Adipose tissue (tissue), 3 donors: ENCODE results near the gene HIP1R. TPM values are rescaled to one million over a fixed set of nuclear protein-coding genes. Genes with fewer than 3 reads are reported as not detected.

Experiments used
- H3K27ac ChIP-seq: one replicate; pipeline ENCODE4 v1.5.1; 2013; ENCODE audit warnings: low read depth, low read length
- WGBS, 3 donors: extraction: QIAGEN DNeasy Blood & Tissue Kit; methylation state at CpG; one replicate each; pipeline ENCODE4 v1.1.7; 2013; 5-methylcytosine and 5-hydroxymethylcytosine counted together
- polyA plus RNA-seq, 3 donors: library from polyadenylated mRNA; stranded (reverse); fragments of 200-250 nt; gene quantifications; one replicate each; pipeline ENCODE4 v1.2.3, GENCODE V29; 2013
- donor health status: healthy with polysubstance abuse.
- donor health status: Bipolar disorder and iron deficiency.
- donor health status: healthy.

Gene HIP1R
- polyA plus RNA-seq, 3 donors: 27.0 to 62.4 (median 42.4) TPM

GRCh38 chr12:122825773-122826724 lies 9.2 kb upstream of the HIP1R start:
- H3K27ac ChIP-seq: no peak overlapping the region
- 15 to 34% (median 28%) methylated on average over 22 of the region's 22 CpGs for WGBS, 3 donors

- H3K27ac ChIP-seq: no peak overlapping the region
- WGBS, 3 donors: 12 to 58% (median 47%) methylated on average over 5 of the region's 5 CpGs
Measured at GRCh38 chr12:122827258-122827657, 8.0 kb upstream of the HIP1R start.

DNA sequence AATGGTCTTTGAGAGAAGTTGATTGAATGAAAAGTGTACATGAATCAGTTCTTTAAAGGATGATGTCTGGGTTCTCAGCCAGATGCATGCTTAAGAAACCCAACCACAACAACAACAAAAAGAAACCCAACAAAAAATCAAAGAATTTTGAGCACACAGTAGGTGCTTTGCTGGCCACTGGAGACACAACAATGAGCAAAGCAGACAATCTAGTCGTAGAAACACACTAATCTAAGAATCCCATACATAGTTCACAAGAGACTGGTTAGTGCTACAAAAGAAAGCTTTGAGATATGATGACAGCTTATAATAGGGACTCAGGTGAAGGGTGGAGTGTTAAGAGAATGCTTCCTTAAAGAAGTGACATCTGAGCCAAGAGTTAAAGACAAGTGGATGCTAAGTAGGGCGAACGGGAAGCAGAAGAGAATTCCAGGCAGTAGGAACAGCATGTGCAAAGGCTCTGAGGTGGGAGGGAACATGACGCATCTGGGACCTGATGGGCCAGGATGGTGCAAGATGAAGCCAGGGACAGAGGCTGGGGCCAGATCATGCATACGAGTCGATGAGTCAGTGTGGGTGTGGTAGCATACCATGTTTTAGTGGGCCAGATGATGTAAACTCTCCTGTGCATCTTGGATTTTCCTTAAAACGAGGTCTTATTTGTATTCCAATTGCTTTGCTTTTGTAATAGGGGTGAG lies 4.6 kb upstream of the HIP1R start:
- H3K27ac ChIP-seq: no peak overlapping the region
- 70 to 81% (median 73%) methylated on average over 7 of the region's 7 CpGs for WGBS, 3 donors

DNA sequence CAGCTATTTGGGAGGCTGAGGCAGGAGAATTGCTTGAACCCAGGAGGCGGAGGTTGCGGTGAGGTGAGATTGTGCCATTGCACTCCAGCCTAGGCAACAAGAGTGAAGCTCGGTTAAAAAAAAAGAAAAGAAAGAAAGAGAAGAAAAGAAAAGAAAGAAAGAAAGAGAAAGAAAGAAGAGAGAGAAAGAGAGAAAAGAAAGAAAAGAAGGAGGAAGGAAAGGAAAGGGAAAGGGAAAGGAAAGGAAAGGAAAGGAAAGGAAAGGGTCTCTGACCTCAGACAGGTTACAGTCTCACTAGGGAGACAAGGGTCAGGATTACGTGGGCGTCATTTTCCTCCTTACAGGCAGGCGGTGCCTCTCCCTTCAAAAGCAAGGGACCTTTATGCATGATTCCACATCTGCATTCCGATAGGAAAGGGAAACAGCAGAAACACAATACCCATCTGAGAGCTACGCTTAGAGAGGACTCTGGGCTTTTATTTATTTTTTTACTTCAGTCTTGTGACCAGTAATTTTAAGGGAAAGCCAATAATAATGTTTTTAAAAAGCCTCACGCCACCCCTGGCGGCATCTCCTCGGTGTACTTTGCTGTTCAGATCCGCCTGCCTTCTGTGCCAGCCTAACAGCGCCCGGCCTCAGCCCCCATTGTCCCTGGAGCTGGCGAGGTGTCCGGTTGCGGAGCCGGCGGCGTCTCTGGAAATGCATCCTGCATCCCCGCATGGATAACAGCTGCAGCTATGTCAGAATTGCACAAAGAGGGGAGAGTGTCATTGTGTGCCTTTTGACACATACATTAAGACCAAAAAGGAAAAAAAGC lies 945 bp upstream of the HIP1R start:
- 14 to 15% (median 15%) methylated on average over 21 of the region's 21 CpGs for WGBS, 3 donors
- no peak overlapping the region for H3K27ac ChIP-seq

- no peak overlapping the region for H3K27ac ChIP-seq
- 0 to 1% (median 0%) methylated on average over 17 to 43 of the region's 43 CpGs for WGBS, 3 donors
Measured at GRCh38 chr12:122835750-122836026, 431 bp downstream of the HIP1R start.

DNA sequence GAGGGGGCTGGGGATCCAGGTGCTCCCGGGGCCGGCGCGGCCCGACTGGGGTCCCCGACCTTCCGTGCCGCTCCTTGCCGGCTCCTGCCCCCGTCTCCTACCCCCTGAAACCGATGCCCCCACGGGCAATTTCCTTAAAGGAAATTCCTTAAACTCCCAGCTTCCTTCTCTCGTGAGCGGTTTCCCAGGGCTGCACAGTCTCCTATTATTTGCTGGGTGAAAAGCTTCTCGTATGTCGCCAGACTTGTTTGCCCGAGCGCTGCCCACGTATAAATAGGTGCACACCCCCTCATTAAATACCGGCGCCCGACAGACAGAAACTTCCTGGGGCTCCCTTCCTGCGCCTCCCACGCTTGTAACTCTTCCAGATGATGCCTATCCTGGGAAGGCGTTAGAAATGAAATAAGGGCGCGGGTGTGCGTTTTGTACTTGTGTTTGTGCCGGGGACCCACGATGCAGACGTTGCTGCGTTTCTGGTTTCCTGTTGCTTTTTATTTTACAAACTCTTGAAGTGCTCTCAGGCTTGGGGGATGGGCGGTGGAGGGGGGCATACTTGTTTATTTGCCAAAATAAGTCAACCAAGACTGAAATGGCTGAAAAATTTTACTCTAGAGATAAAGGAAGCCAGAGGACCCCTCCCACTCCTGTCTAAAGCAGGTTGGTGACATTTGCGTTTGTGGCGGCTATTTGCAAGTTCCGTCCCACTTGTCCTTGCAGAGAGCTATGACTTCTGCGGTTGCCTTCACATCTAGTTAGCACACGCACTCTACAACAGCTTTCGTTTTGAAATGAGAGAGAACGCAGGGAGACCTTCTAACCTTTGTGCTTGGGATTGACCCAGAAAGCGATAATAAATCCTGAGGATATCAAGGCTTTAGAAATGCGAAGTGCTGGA lies 1.0 kb downstream of the HIP1R start:
- H3K27ac ChIP-seq: no peak overlapping the region
- 1% methylated on average over 37 to 42 of the region's 42 CpGs for WGBS, 3 donors

GRCh38 chr12:122837306-122838265 lies 2.3 kb downstream of the HIP1R start:
- no peak overlapping the region for H3K27ac ChIP-seq
- WGBS, 3 donors: 39 to 90% (median 82%) methylated on average over 22 of the region's 22 CpGs

GRCh38 chr12:122838841-122839240 lies 3.6 kb downstream of the HIP1R start:
- no peak overlapping the region for H3K27ac ChIP-seq
- WGBS, 3 donors: 87 to 94% (median 92%) methylated on average over 5 of the region's 5 CpGs

DNA sequence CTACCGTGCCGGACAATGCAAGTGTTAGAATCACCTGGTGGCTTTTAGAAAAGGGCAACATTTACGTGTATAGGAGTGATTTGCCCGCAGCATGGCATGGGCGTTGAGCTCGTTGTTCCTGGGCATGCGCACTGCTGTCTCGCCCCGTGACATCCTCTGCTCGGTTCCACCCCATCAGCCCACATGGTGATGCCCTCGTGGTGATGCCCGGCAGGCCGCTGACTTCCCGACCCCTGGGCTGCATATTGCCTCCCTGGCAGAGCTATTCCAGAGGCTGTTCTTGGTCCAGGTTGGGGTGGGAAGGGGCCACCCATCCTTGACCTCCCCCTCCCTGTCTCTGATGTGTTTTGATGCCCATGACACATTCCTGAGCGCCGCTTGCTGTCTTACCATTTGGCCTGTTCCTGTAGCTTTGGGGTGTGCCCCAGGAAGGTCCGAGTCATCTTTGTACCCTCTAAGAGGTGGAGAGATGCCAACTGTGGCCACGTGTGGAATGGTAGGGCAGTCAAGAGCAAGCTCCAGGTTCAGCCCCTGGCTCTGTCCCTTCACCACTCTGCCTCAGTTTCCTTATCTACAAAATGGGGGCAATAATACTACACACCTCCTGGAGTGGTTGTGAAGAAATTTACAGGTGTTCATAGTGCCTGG lies 4.8 kb downstream of the HIP1R start:
- 75 to 87% (median 84%) methylated on average over 18 of the region's 18 CpGs for WGBS, 3 donors

GRCh38 chr12:122840580-122841513 lies 5.6 kb downstream of the HIP1R start:
- 77 to 93% (median 88%) methylated on average over 26 of the region's 26 CpGs for WGBS, 3 donors
- H3K27ac ChIP-seq: no peak overlapping the region

More for the DNA sequence above, 4.8 kb downstream of the HIP1R start:
- no peak overlapping the region for H3K27ac ChIP-seq

DNA sequence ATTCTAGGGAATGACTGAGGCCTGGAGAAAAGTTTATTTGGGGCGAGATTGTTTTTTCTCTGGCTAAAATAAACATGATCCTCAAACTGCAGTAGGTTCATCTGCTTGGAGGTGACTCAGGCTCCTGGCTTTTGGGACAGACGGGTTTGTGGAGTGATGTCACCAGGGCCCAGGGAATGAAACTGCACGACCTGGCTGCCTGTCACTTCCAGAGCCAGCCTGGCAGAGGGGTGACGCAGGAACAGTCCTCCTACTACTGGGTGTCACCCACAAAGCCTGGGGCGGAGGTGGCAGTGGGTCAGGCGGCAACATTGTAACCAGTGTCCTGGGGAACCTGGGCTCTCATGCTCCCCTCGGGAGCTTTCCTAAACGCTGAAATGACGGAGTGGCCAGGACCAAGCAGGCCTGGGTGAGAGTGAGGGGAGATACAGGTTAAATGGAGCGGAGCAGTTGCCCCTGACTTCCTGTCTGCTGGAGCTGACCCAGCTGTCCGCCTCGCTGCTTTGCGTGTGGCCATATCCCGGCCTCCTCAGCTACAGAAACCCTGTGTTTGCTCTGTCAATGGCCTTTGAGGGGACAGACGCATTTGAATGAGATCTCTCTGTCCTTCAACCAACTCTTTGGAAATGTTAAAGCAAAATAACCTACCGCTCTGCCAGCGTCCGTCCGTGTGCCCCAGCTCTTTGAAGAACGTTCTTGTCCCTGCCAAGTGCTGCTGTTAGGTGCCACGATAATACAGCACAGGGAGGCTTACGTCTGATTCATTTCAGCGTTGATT lies 6.5 kb downstream of the HIP1R start:
- no peak overlapping the region for H3K27ac ChIP-seq
- WGBS, 3 donors: 34 to 76% (median 68%) methylated on average over 23 of the region's 23 CpGs

DNA sequence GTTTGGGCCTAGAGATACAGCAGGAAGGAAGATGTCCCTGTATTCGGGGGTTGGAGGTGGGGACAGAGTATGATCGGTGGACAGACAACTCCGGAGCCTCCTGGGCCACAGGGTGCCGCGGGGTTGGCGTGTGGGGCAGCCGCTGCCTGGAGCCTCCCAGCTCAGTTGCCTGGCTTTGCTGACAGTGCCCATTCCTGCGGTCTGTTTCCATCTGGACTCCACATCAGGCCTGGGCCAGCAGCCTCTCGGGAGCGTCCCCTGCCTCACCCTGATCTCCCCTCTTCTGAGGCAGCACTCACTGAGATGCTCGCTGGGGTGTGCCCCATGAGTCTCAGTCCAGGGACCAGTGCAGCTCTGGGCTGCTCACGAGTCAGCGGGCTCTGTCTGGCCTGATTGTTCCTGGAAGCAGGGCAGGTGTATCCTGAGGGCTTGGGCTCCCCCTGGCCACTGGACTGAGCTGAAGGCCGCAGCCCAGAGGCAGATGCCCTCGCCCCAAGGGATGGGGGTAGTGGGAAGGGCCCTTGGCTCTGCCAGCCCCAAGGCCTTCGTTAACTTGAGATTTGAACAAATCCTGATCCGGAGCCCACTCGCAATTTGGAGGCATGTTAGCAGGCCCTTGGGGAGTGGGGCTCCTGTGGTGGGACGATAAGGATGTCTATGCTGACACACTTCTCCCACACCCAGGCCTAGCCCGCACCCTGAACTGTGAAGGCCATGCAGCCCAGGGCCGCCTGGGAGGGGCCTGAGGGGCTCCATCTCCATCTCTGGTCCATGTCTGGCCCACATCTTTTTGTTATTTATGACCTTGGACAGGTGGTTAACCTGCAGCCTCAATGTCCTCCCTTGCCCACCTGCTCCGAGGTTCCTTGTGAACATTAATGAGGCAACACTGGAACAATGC lies 7.5 kb downstream of the HIP1R start:
- 79 to 83% (median 79%) methylated on average over 22 of the region's 22 CpGs for WGBS, 3 donors
- no peak overlapping the region for H3K27ac ChIP-seq

DNA sequence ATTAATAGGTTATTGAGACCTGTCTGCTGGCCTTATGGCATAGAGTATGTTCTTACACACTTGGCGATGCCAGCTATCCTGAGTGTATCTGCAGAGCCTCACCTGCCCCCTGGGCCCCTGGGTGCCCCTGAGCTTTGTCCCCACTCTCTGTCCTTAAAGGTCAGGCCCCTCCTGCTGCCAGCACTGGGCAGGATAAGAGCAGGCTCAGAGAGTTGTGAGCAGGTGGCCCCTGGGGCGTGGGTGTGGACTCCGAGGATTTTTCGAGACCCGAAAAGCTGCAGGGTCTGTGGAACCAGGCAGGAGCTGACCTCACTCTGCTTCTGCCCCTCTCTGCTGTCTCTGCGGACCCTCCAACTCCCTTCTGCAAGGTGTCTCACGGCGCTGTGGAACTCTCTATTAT lies 8.2 kb downstream of the HIP1R start:
- H3K27ac ChIP-seq: no peak overlapping the region
- 90 to 96% (median 94%) methylated on average over 8 of the region's 8 CpGs for WGBS, 3 donors
